Measurements from ENCODE around the gene TM9SF3.

TM9SF3 gene

DNA sequence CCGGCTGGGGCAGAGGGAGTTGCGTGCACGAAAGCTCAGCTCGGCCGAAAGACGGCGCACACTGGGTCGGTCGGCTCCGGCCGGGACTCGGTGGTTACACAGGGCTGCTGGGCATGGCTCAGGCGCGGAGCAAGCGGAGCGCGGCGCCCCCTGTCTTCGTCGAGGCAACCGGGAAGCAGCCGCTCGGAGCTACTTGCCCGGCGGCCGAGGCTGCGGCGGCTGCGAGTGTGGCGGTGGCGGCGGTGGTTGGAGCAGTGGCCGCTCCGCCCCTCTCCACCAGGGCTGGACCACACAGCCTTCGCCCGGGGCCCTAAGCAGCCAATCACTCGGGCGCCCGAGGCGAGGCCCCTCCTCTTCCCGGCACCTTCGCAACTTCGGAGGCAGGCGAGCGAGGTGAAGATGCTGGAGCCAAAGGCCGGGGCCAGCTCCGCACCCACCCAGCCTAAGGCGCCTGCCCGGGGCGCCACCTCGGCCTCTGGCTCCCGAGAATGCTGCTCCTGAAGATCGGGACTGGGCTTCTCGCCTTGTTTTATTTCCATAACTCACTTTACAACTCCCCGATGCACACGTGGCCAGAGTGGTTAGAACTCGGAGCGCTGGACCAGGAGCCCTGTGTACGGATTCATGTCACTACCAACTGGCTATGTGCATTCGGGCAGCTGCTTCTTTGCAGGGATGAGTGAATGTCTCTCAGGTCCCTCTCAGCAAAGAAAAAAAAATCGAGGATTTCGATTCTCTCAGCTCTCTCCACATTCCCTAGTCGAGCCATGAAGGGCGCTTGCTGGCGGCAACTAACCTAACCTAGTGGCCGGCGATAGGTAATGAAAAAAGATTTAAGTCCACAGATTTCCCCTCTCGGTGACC, 72.9 kb downstream of the TM9SF3 start, which contains the start of gene TLL2:
Gene TLL2, minus strand, starts transcription at position 229 of the 864 bp plus-strand sequence. CDS start 241 bp downstream, outside the sequence.
- DNase-seq (ENCODE audit: extremely low read depth, low read depth), result peak; percentile 22
- TF ChIP-seq, protein P1, sequence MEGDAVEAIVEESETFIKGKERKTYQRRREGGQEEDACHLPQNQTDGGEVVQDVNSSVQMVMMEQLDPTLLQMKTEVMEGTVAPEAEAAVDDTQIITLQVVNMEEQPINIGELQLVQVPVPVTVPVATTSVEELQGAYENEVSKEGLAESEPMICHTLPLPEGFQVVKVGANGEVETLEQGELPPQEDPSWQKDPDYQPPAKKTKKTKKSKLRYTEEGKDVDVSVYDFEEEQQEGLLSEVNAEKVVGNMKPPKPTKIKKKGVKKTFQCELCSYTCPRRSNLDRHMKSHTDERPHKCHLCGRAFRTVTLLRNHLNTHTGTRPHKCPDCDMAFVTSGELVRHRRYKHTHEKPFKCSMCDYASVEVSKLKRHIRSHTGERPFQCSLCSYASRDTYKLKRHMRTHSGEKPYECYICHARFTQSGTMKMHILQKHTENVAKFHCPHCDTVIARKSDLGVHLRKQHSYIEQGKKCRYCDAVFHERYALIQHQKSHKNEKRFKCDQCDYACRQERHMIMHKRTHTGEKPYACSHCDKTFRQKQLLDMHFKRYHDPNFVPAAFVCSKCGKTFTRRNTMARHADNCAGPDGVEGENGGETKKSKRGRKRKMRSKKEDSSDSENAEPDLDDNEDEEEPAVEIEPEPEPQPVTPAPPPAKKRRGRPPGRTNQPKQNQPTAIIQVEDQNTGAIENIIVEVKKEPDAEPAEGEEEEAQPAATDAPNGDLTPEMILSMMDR (IDR thresholded peaks at IDR 0.05; ENCODE audit: low read depth, low read length, missing control alignments), result peak; percentile 54
- peak within 1 kb of the TSS; percentile 43 for H3K4me3 ChIP-seq (replicated peaks; ENCODE audit: low read depth, low read length)

DNA sequence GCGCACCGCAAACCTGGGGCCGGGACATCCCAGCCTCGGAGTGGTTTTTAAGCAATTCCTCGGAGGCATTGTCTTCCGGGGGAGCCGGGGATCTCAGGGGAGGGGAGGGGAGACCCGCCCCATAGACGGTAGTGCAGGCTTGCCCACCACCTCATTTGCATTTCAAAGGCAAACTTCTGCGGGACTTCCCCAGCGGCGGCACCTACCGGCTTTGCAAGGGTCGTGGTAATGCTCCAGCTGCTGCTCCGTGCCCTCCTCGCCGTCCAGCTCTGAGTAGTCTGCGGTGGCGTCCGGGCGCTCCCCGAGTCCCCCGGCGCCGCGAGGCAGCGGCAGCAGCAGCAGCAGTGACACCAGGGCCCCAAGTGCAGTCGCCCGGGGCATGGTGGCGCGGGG, 73.5 kb downstream of the TM9SF3 start:
- TF ChIP-seq, protein P1 (IDR thresholded peaks at IDR 0.05; ENCODE audit: low read depth, low read length, missing control alignments), result no peak
- DNase-seq (ENCODE audit: extremely low read depth, low read depth), result no peak
- H3K4me3 ChIP-seq (replicated peaks; ENCODE audit: low read depth, low read length), result peak overlapping the region; percentile 43

DNA sequence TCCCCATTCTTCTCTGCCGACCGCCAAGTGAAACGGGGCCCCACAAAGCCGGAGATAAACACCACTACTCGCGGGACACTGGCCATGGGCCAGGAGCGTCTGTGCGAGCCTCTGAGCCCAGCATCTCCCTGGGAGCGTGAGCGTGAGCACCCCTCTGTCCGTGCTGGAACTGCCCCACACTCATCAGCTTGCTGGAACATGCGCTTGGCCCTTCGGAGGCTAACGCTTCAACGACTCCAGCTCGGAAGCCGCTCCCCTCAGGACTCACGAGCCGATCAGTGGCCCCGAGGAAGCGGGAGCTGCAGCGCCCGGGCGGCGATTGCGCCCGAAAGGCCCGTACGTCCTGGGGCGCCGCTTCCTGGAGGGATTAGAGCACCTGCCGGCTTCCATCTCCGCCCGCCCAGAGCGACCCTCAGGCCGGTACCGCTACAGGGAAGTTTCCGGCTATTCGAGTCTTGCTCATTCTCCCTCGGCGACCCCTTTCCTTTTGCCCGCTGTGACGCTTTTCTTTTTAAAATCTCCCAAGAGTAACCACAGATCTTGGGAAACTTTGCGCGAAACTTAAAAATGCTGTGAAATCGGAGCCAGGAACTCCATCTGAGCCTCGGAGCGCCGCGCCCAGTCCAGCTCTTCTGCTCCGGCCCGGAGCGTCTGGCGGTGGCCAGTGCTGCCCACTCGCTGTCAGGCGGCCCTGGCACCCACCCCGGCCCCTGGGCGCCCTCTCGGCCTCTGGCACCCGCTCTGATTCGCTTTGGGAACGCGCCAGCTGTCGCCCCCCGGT, 74.1 kb downstream of the TM9SF3 start:
- H3K4me3 ChIP-seq (replicated peaks; ENCODE audit: low read depth, low read length), result peak overlapping the region; percentile 43
- DNase-seq (ENCODE audit: extremely low read depth, low read depth), result no peak
- TF ChIP-seq, protein P1 (IDR thresholded peaks at IDR 0.05; ENCODE audit: low read depth, low read length, missing control alignments), result no peak

DNA sequence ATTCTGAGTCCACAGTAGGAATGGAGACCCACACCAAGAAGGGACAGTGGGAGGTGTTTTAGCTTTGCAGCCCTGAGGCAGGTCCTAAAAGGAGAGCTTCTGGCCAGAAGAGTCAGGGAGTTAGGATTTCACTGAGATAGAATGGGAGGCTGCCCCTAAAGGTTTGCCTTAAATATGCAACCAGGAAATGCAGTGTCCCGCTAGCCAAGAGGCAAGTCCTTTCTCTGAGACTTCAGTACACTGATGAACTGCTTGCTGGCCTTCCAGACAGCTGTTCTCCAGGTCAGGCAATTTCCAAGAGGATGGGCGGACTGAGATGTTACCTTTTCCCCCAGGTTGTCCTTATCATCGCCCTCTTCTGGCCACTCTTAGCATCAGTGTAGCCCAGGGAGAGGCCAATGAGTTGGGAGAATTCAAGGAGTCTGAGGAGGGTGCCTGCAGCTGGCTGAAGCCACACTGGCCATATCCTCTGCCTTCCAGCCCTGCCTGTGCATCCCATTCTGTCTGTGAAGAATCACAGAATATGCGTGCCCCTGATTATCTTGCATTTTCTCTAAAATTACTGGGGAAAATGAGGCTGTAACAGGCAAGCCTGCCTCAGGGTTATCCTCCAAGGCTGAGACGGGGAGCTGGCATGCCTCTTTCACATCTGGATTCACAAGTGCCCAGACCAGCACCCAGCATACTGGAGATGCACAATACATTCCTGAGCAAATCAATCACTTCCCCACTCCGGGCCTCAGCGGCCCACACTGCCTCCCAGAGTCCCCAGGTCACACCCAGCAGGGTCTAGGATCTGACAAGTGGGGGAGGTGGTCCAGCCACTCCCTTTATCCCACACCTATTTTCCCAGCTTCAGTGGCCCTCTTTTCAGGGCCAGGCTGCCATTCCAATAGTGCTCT, 75.5 kb downstream of the TM9SF3 start:
- TF ChIP-seq, protein P1 (IDR thresholded peaks at IDR 0.05; ENCODE audit: low read depth, low read length, missing control alignments), result peak; percentile 63
- H3K4me3 ChIP-seq (replicated peaks; ENCODE audit: low read depth, low read length), result no peak overlapping the region
- DNase-seq (ENCODE audit: extremely low read depth, low read depth), result no peak

DNA sequence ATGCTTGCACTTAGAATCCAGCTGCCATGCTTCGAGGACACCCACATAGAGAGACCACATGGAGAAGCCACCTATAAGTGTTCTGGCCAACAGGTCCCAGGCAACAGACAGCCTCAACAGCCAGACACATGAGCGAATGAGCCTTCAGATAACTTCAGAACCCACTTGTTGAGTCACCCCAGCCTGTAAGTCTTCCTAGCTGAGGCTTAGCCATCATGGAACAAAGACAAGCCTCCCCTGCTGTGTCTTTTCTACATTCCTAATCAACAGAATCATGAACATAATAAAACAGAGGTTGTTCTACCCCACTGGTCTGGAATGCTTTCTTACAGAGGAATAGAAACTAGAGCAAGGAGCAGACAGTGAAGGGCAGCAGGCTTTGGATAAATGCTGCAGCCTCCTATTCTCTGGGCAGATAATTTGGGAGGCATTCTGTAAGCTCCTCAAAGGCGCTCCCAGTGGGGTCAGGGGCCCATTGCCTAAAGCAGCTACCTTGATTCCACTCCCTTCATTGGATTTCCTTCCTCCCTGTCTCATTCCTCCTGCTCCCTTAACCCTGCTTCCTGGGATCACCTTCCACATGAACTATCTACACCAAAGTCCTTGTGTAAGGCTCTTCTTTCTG, 77.7 kb downstream of the TM9SF3 start:
- TF ChIP-seq, protein P1 (IDR thresholded peaks at IDR 0.05; ENCODE audit: low read depth, low read length, missing control alignments), result no peak
- DNase-seq (ENCODE audit: extremely low read depth, low read depth), result no peak
- H3K4me3 ChIP-seq (replicated peaks; ENCODE audit: low read depth, low read length), result no peak overlapping the region

DNA sequence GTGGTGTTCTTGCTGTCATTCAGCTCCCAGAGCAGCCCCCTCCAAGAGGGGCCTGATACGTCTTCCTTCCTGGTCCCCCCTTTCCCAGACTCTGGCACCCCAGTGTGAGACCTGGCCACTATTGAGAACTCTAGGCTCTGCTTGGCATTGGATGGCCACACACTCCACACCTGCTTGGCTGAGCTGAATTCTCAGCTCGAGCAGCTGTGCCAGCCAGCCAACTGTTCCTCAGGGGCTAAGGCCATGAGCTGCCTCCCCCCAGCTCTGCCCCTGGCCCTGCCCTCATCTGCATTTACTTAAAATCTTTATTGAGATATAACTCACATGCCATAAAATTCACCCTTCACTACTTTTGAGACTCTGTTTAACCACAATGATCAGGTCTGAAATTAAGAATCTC, 79.8 kb downstream of the TM9SF3 start:
- no peak overlapping the region for H3K4me3 ChIP-seq (replicated peaks; ENCODE audit: low read depth, low read length)
- TF ChIP-seq, protein P1 (IDR thresholded peaks at IDR 0.05; ENCODE audit: low read depth, low read length, missing control alignments), result no peak
- no peak for DNase-seq (ENCODE audit: extremely low read depth, low read depth)

Measured in HFF-Myc (cell line).